Calu3 (cell line): ENCODE measurements around the gene NRP1. TPM values are rescaled to one million over a fixed set of nuclear protein-coding genes. Genes with fewer than 3 reads are reported as not detected.
A peak's percentile ranks its signal among the peaks of the same experiment; 100 is the strongest.

Source experiments
- BruUV-seq: library from RNA; stranded (reverse); fragments of 400-500 nt; replicated peaks from 2 replicates; lab custom pipeline; 2021; lab: Mats Ljungman, UMichigan
- CTCF ChIA-PET: fragments of 300-600 bp; sonication (Branson Sonifier 250); formaldehyde crosslinking; loops from one replicate; lab custom pipeline; 2022; ENCODE audit warnings: antibody characterized with exemption; lab: Charles Lee
- DNase-seq: peaks from one replicate; pipeline ENCODE4 v3.0.0; 2022
- H3K27ac Mint-ChIP-seq: one replicate; pipeline ENCODE4 v1.8.0; 2022; ENCODE audit warnings: mixed read lengths; ENCODE audit not compliant: unreplicated experiment
- H3K27me3 Mint-ChIP-seq: one replicate; pipeline ENCODE4 v1.8.0; 2022; ENCODE audit warnings: mixed read lengths; ENCODE audit not compliant: unreplicated experiment
- H3K36me3 Mint-ChIP-seq: one replicate; pipeline ENCODE4 v1.8.0; 2022; ENCODE audit warnings: mild to moderate bottlenecking, moderate library complexity, mixed read lengths; ENCODE audit not compliant: insufficient read depth, unreplicated experiment
- H3K4me1 Mint-ChIP-seq: one replicate; pipeline ENCODE4 v1.8.0; 2022; ENCODE audit warnings: mild to moderate bottlenecking, low read depth, mixed read lengths; ENCODE audit not compliant: unreplicated experiment
- H3K4me3 Mint-ChIP-seq: one replicate; pipeline ENCODE4 v1.8.0; 2022; ENCODE audit warnings: mild to moderate bottlenecking, low read depth, moderate library complexity, mixed read lengths; ENCODE audit not compliant: unreplicated experiment
- H3K9me3 Mint-ChIP-seq: one replicate; pipeline ENCODE4 v1.8.0; 2022; ENCODE audit warnings: low read depth, mixed read lengths; ENCODE audit not compliant: unreplicated experiment
- CTCF ChIP-seq: fragments of 200-600 bp; IDR thresholded peaks from one replicate; pipeline ENCODE4 v1.8.0; 2022; ENCODE audit warnings: antibody characterized with exemption; ENCODE audit not compliant: unreplicated experiment
- intact Hi-C: fragments of 100-400 bp; cut with micrococcal nuclease; formaldehyde crosslinking; loops from one replicate; pipeline ENCODE4 v1.10.0; 2022; ENCODE audit not compliant: unreplicated experiment
- total RNA-seq: library from RNA; stranded (reverse); gene quantifications from 2 replicates; pipeline ENCODE4 v1.2.3, GENCODE V29; 2022

The NRP1 gene
- total RNA-seq, 1 experiment from 2014 or later: 96.3 TPM

- Mint-ChIP-seq H3K4me1 (peaks cover 52% of the 10 kb centered on the region), H3K27me3 (no peaks in the 10 kb centered on the region), H3K4me3 (peak overlapping the region; percentile 39), H3K27ac (peak overlapping the region; percentile 91), H3K9me3 (no peaks in the 10 kb centered on the region), H3K36me3 (peaks cover 2% of the 10 kb centered on the region)
- CTCF ChIA-PET: interaction anchor here (0.6 to 1.0 kb wide), 4 partner anchors 11 to 1844 kb away, joined by 4 to 6 read pairs (median 4); no protein-coding TSS in a partner anchor
- intact Hi-C loops: no loop called here
- TF ChIP-seq CTCF: no peak
- DNase-seq: no peak
- no TSS peak for BruUV-seq
Observed at GRCh38 chr10:33272635-33273034, 61.8 kb downstream of the NRP1 start.

- Mint-ChIP-seq H3K36me3 (peaks cover 5% of the 10 kb centered on the region), H3K27ac (no peak overlapping the region), H3K27me3 (no peaks in the 10 kb centered on the region), H3K9me3 (no peaks in the 10 kb centered on the region), H3K4me1 (peaks cover 47% of the 10 kb centered on the region), H3K4me3 (no peak overlapping the region)
- no peak for TF ChIP-seq CTCF
- intact Hi-C loops: no loop called here
- BruUV-seq: no TSS peak
- no peak for DNase-seq
- CTCF ChIA-PET: interaction anchor here (0.5 to 0.7 kb wide), 3 partner anchors 11 to 84 kb away, joined by 3 to 4 read pairs (median 3); no protein-coding TSS in a partner anchor
Observed at GRCh38 chr10:33271969-33272583, 62.4 kb downstream of the NRP1 start.

GRCh38 chr10:33270971-33271370 is 63.5 kb downstream of the NRP1 start:
- intact Hi-C loops: no loop called here
- Mint-ChIP-seq H3K36me3 (peaks cover 5% of the 10 kb centered on the region), H3K9me3 (no peaks in the 10 kb centered on the region), H3K4me1 (peaks cover 35% of the 10 kb centered on the region), H3K4me3 (no peak overlapping the region), H3K27me3 (no peaks in the 10 kb centered on the region), H3K27ac (no peak overlapping the region)
- TF ChIP-seq CTCF: no peak
- CTCF ChIA-PET: interaction anchor here (0.8 kb wide), 1 partner anchor 21 kb away, joined by 4 read pairs; no protein-coding TSS in a partner anchor
- no TSS peak for BruUV-seq
- no peak for DNase-seq

- no peak for TF ChIP-seq CTCF
- no peak overlapping the region for H3K27ac Mint-ChIP-seq
- CTCF ChIA-PET: no interaction called here
Observed at GRCh38 chr10:33267708-33268107, 66.8 kb downstream of the NRP1 start.

More at GRCh38 chr10:33267708-33268107, 66.8 kb downstream of the NRP1 start:
- BruUV-seq: no TSS peak
- Mint-ChIP-seq H3K9me3 (no peaks in the 10 kb centered on the region), H3K4me1 (peaks cover 44% of the 10 kb centered on the region), H3K27me3 (no peaks in the 10 kb centered on the region), H3K36me3 (peaks cover 24% of the 10 kb centered on the region), H3K4me3 (no peak overlapping the region)
- intact Hi-C loops: no loop called here
- no peak for DNase-seq
